Upper lobe of left lung (tissue), 4 donors: ENCODE measurements around the gene KIF25.

ENCODE experiments used
- CTCF ChIP-seq, 6 experiments: fragments of 450-650 bp in 4 of 6; fragments of 200-600 bp in 2 of 6; sonication (generic) in 2 of 6; IDR thresholded peaks; one replicate each; pipeline ENCODE4 v1.5.1; 2016 to 2019; ENCODE audit warnings: antibody characterized with exemption in 6 of 6
- POLR2A ChIP-seq, 4 donors: fragments of 450-650 bp; IDR thresholded peaks; one replicate each; pipeline ENCODE4 v1.5.1; 2016 to 2017; ENCODE audit warnings: antibody characterized with exemption in 4 of 4, mild to moderate bottlenecking in 2 of 4
- POLR2AphosphoS5 ChIP-seq, 2 donors: sonication (generic); formaldehyde crosslinking; IDR thresholded peaks; one replicate each; pipeline ENCODE4 v1.5.1; 2017; ENCODE audit warnings: antibody characterized with exemption in 2 of 2

DNA sequence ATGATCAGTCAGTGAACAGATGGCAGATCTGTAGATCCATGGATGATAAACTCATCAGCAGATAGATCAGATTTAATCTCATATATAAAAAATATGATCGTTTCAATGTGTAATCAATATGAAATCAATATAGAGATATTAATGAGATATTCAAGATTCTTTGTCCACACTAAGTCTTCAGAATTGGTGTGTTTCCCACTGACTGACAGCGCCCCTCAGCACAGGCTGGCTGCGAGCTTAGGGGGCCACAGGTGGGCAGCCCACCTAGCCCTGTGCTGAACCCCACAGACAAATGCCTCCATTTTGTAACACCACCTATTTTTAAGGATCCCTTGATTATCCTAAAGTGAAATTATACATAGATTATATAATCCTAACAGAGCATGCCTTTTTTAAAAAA is 49.2 kb downstream of the KIF25 start:
- no peak for TF ChIP-seq CTCF (IDR thresholded peaks at IDR 0.05)
- TF ChIP-seq POLR2A (IDR thresholded peaks at IDR 0.05): no peak
- TF ChIP-seq POLR2AphosphoS5 (IDR thresholded peaks at IDR 0.05): no peak
